HG03354 (cell line): ENCODE results near the gene NKD1.

Source experiments
- ATAC-seq: cut with Tn5 transposase; IDR thresholded peaks from one replicate; pipeline ENCODE4 v1.9.1; 2021; ENCODE audit warnings: mild to moderate bottlenecking; ENCODE audit not compliant: unreplicated experiment, poor library complexity, severe bottlenecking

The NKD1 gene

GRCh38 chr16:50593410-50594150, 45.4 kb downstream of the NKD1 start:
- ATAC-seq = no peak

- ATAC-seq = no peak
Observed at GRCh38 chr16:50594308-50595260, 46.4 kb downstream of the NKD1 start.

GRCh38 chr16:50595859-50596258, 47.7 kb downstream of the NKD1 start:
- no peak for ATAC-seq

GRCh38 chr16:50596762-50597450, 48.7 kb downstream of the NKD1 start:
- ATAC-seq = no peak

GRCh38 chr16:50597563-50598255, 49.5 kb downstream of the NKD1 start:
- no peak for ATAC-seq

- no peak for ATAC-seq
Observed at GRCh38 chr16:50598256-50598894, 50.2 kb downstream of the NKD1 start.

GRCh38 chr16:50598936-50599361, 50.8 kb downstream of the NKD1 start:
- no peak for ATAC-seq

- ATAC-seq = no peak
Observed at GRCh38 chr16:50599494-50599893, 51.3 kb downstream of the NKD1 start.

GRCh38 chr16:50600582-50601283, 52.5 kb downstream of the NKD1 start:
- no peak for ATAC-seq

- no peak for ATAC-seq
Observed at GRCh38 chr16:50601341-50601740, 53.1 kb downstream of the NKD1 start.

GRCh38 chr16:50602126-50602525, 53.9 kb downstream of the NKD1 start:
- ATAC-seq = no peak

- no peak for ATAC-seq
Observed at GRCh38 chr16:50602531-50603205, 54.5 kb downstream of the NKD1 start.

- no peak for ATAC-seq
Observed at GRCh38 chr16:50603206-50604064, 55.2 kb downstream of the NKD1 start.

GRCh38 chr16:50604065-50604418, 55.8 kb downstream of the NKD1 start:
- ATAC-seq = no peak

GRCh38 chr16:50604610-50605009, 56.4 kb downstream of the NKD1 start:
- ATAC-seq = no peak

GRCh38 chr16:50605733-50606430, 57.7 kb downstream of the NKD1 start:
- ATAC-seq = no peak
